IPS-18c (cell line): ENCODE results near the gene ADAP1.

Experiments
- H3K4me3 ChIP-seq: 2 replicates; pipeline ENCODE4 v1.7.0; 2013; ENCODE audit warnings: low read depth, mild to moderate bottlenecking, low read length, moderate library complexity; ENCODE audit not compliant: insufficient read depth
- H3K9me3 ChIP-seq: one replicate; pipeline ENCODE4 v1.6.1; 2013; ENCODE audit warnings: mild to moderate bottlenecking, low read length, moderate library complexity; ENCODE audit not compliant: control insufficient read depth, insufficient read depth

Gene ADAP1

GRCh38 chr7:897771-898376, 56.6 kb downstream of the ADAP1 start:
- no peak overlapping the region for H3K4me3 ChIP-seq
- H3K9me3 ChIP-seq: no peaks in the 10 kb centered on the region

- H3K4me3 ChIP-seq: no peak overlapping the region
- H3K9me3 ChIP-seq: no peaks in the 10 kb centered on the region
Measured at GRCh38 chr7:897086-897485, 57.4 kb downstream of the ADAP1 start.

GRCh38 chr7:896346-897075, 58.0 kb downstream of the ADAP1 start:
- Histone ChIP-seq H3K9me3 (no peaks in the 10 kb centered on the region), H3K4me3 (no peak overlapping the region)

GRCh38 chr7:895451-896052, 58.9 kb downstream of the ADAP1 start:
- Histone ChIP-seq H3K9me3 (peaks cover 2% of the 10 kb centered on the region), H3K4me3 (no peak overlapping the region)

GRCh38 chr7:894927-895450, 59.5 kb downstream of the ADAP1 start:
- no peak overlapping the region for H3K4me3 ChIP-seq

GRCh38 chr7:894164-894867, 60.2 kb downstream of the ADAP1 start:
- Histone ChIP-seq H3K9me3 (peaks cover 2% of the 10 kb centered on the region), H3K4me3 (no peak overlapping the region)

More at GRCh38 chr7:894927-895450, 59.5 kb downstream of the ADAP1 start:
- peaks cover 2% of the 10 kb centered on the region for H3K9me3 ChIP-seq

GRCh38 chr7:893686-894085, 60.8 kb downstream of the ADAP1 start:
- no peak overlapping the region for H3K4me3 ChIP-seq
- peaks cover 2% of the 10 kb centered on the region for H3K9me3 ChIP-seq

- H3K4me3 ChIP-seq: no peak overlapping the region
- peaks cover 2% of the 10 kb centered on the region for H3K9me3 ChIP-seq
Measured at GRCh38 chr7:892648-893593, 61.6 kb downstream of the ADAP1 start.

GRCh38 chr7:891805-892204, 62.7 kb downstream of the ADAP1 start:
- no peak overlapping the region for H3K4me3 ChIP-seq

GRCh38 chr7:891291-891690, 63.2 kb downstream of the ADAP1 start:
- H3K9me3 ChIP-seq: peaks cover 2% of the 10 kb centered on the region
- no peak overlapping the region for H3K4me3 ChIP-seq

More at GRCh38 chr7:891805-892204, 62.7 kb downstream of the ADAP1 start:
- H3K9me3 ChIP-seq: peaks cover 2% of the 10 kb centered on the region

- peaks cover 2% of the 10 kb centered on the region for H3K9me3 ChIP-seq
Measured at GRCh38 chr7:890868-891267, 63.6 kb downstream of the ADAP1 start.

GRCh38 chr7:889391-889790, 65.1 kb downstream of the ADAP1 start:
- Histone ChIP-seq H3K9me3 (peaks cover 2% of the 10 kb centered on the region), H3K4me3 (peak overlapping the region; percentile 36)

More at GRCh38 chr7:890868-891267, 63.6 kb downstream of the ADAP1 start:
- H3K4me3 ChIP-seq: no peak overlapping the region

GRCh38 chr7:889025-889390, 65.5 kb downstream of the ADAP1 start:
- H3K9me3 ChIP-seq: peaks cover 2% of the 10 kb centered on the region
- H3K4me3 ChIP-seq: peak overlapping the region; percentile 36; the same call in 1 of the 2 replicates

- Histone ChIP-seq H3K4me3 (no peak overlapping the region), H3K9me3 (peaks cover 2% of the 10 kb centered on the region)
Measured at GRCh38 chr7:888081-889024, 66.1 kb downstream of the ADAP1 start.

- H3K4me3 ChIP-seq: no peak overlapping the region
- peaks cover 2% of the 10 kb centered on the region for H3K9me3 ChIP-seq
Measured at GRCh38 chr7:887488-887820, 67.0 kb downstream of the ADAP1 start.
